Effector CD4-positive, alpha-beta T cell (primary cell): ENCODE data around the gene INPP5A.

Experiments
- DNase-seq: peaks from one replicate; pipeline ENCODE4 v3.0.0-alpha.2; 2020

The INPP5A gene

GRCh38 chr10:132601567-132601966 is 64.0 kb downstream of the INPP5A start:
- no peak for DNase-seq

- no peak for DNase-seq
These were observed 65.0 kb downstream of the INPP5A start for GRCh38 chr10:132602614-132603013.

GRCh38 chr10:132603851-132604533 is 66.4 kb downstream of the INPP5A start:
- no peak for DNase-seq

GRCh38 chr10:132604686-132605085 is 67.1 kb downstream of the INPP5A start:
- no peak for DNase-seq

- DNase-seq, result no peak
These were observed 67.8 kb downstream of the INPP5A start for GRCh38 chr10:132605390-132605789.

GRCh38 chr10:132606031-132606491 is 68.5 kb downstream of the INPP5A start:
- DNase-seq, result no peak

- DNase-seq, result no peak
These were observed 69.1 kb downstream of the INPP5A start for GRCh38 chr10:132606536-132607316.

- DNase-seq, result no peak
These were observed 69.9 kb downstream of the INPP5A start for GRCh38 chr10:132607491-132607890.

GRCh38 chr10:132607961-132608495 is 70.4 kb downstream of the INPP5A start:
- no peak for DNase-seq

- no peak for DNase-seq
These were observed 71.1 kb downstream of the INPP5A start for GRCh38 chr10:132608511-132609195.

- no peak for DNase-seq
These were observed 71.6 kb downstream of the INPP5A start for GRCh38 chr10:132609211-132609610.

GRCh38 chr10:132610071-132610701 is 72.6 kb downstream of the INPP5A start:
- no peak for DNase-seq

GRCh38 chr10:132611026-132611910 is 73.7 kb downstream of the INPP5A start:
- no peak for DNase-seq

GRCh38 chr10:132611986-132612385 is 74.4 kb downstream of the INPP5A start:
- no peak for DNase-seq

GRCh38 chr10:132612571-132613504 is 75.3 kb downstream of the INPP5A start:
- no peak for DNase-seq

- no peak for DNase-seq
These were observed 76.2 kb downstream of the INPP5A start for GRCh38 chr10:132613566-132614348.

- DNase-seq, result no peak
These were observed 77.1 kb downstream of the INPP5A start for GRCh38 chr10:132614431-132615340.

GRCh38 chr10:132615341-132616169 is 78.0 kb downstream of the INPP5A start:
- no peak for DNase-seq
